PC-9 (cell line): ENCODE measurements around the gene P3H3. TPM values are rescaled to one million over a fixed set of nuclear protein-coding genes. Genes with fewer than 3 reads are reported as not detected.

ENCODE experiments used
- BruUV-seq: library from RNA; stranded (reverse); fragments of 400-500 nt; replicated peaks from 2 replicates; lab custom pipeline; 2021; lab: Mats Ljungman, UMichigan
- CTCF ChIA-PET: fragments of 300-600 bp; sonication (Branson Sonifier 250); formaldehyde crosslinking; loops from one replicate; lab custom pipeline; 2022; ENCODE audit warnings: antibody characterized with exemption; lab: Charles Lee
- POLR2A ChIA-PET: fragments of 300-600 bp; sonication (Branson Sonifier 250); formaldehyde crosslinking; loops from one replicate; lab custom pipeline; 2022; ENCODE audit warnings: antibody characterized with exemption; ENCODE audit not compliant: unreplicated experiment; lab: Charles Lee
- DNase-seq, 2 experiments: peaks; one replicate each; pipeline versions ENCODE4 v3.0.0 to v3.0.0-alpha.2; 2015 to 2022; ENCODE audit warnings: mixed read lengths in 1 of 2
- H2AFZ ChIP-seq: fragments of 200-600 bp; sonication (generic); 2 replicates; pipeline ENCODE4 v1.8.1; 2017; ENCODE audit warnings: antibody characterized with exemption
- H3F3A ChIP-seq: fragments of 200-600 bp; sonication (generic); 2 replicates; pipeline ENCODE4 v1.8.1; 2017; ENCODE audit warnings: antibody characterized with exemption, mild to moderate bottlenecking, low read depth; ENCODE audit not compliant: insufficient read depth
- H3K27ac ChIP-seq: fragments of 200-600 bp; sonication (generic); 2 replicates; pipeline ENCODE4 v1.6.1; 2016; ENCODE audit warnings: mixed run types
- H3K27me3 ChIP-seq: fragments of 200-600 bp; sonication (generic); 2 replicates; pipeline ENCODE4 v1.6.1; 2016; ENCODE audit warnings: low read depth, mixed run types; ENCODE audit not compliant: insufficient read depth
- H3K36me3 ChIP-seq: fragments of 200-600 bp; sonication (generic); 2 replicates; pipeline ENCODE4 v1.6.1; 2016; ENCODE audit warnings: low read depth, mixed run types
- H3K4me1 ChIP-seq: fragments of 200-600 bp; sonication (generic); replicated peaks from 2 replicates; pipeline ENCODE4 v1.6.1; 2016; ENCODE audit warnings: mixed run types; ENCODE audit not compliant: insufficient read depth
- H3K4me2 ChIP-seq: fragments of 200-600 bp; sonication (generic); 2 replicates; pipeline ENCODE4 v1.6.1; 2017; ENCODE audit warnings: mixed run types
- H3K4me3 ChIP-seq: fragments of 200-600 bp; sonication (generic); 2 replicates; pipeline ENCODE4 v1.6.1; 2016; ENCODE audit warnings: mixed run types
- H3K79me2 ChIP-seq: fragments of 200-600 bp; sonication (generic); 2 replicates; pipeline ENCODE4 v1.6.1; 2017; ENCODE audit warnings: low read depth, mixed run types
- H3K9me2 ChIP-seq: fragments of 200-600 bp; sonication (generic); 2 replicates; pipeline ENCODE4 v1.8.1; 2017; ENCODE audit warnings: mild to moderate bottlenecking; ENCODE audit not compliant: insufficient read depth
- H3K9me3 ChIP-seq: fragments of 200-600 bp; sonication (generic); 2 replicates; pipeline ENCODE4 v1.8.1; 2016; ENCODE audit warnings: low read depth; ENCODE audit not compliant: insufficient read depth
- H4K20me1 ChIP-seq: fragments of 200-600 bp; sonication (generic); 2 replicates; pipeline ENCODE4 v1.8.1; 2017; ENCODE audit not compliant: insufficient read depth
- EZH2 ChIP-seq: fragments of 200-600 bp; sonication (generic); IDR thresholded peaks from 2 replicates; pipeline ENCODE4 v1.8.0; 2017; ENCODE audit warnings: antibody characterized with exemption, low read depth
- intact Hi-C: fragments of 100-400 bp; cut with micrococcal nuclease; formaldehyde crosslinking; loops from one replicate; pipeline ENCODE4 v1.10.0; 2022; ENCODE audit not compliant: unreplicated experiment
- total RNA-seq: library from RNA; stranded (reverse); gene quantifications from 2 replicates; pipeline ENCODE4 v1.2.3, GENCODE V29; 2021
- TF ChIP-seq, protein P1 (sequence below): fragments of 200-600 bp; sonication (generic); conservative IDR thresholded peaks from 2 replicates; pipeline ENCODE4 v1.6.1; 2017; ENCODE audit warnings: mixed run types, antibody characterized with exemption, mild to moderate bottlenecking, moderate library complexity

P3H3 gene
- total RNA-seq, 1 experiment from 2014 or later = 0.52 TPM

DNA sequence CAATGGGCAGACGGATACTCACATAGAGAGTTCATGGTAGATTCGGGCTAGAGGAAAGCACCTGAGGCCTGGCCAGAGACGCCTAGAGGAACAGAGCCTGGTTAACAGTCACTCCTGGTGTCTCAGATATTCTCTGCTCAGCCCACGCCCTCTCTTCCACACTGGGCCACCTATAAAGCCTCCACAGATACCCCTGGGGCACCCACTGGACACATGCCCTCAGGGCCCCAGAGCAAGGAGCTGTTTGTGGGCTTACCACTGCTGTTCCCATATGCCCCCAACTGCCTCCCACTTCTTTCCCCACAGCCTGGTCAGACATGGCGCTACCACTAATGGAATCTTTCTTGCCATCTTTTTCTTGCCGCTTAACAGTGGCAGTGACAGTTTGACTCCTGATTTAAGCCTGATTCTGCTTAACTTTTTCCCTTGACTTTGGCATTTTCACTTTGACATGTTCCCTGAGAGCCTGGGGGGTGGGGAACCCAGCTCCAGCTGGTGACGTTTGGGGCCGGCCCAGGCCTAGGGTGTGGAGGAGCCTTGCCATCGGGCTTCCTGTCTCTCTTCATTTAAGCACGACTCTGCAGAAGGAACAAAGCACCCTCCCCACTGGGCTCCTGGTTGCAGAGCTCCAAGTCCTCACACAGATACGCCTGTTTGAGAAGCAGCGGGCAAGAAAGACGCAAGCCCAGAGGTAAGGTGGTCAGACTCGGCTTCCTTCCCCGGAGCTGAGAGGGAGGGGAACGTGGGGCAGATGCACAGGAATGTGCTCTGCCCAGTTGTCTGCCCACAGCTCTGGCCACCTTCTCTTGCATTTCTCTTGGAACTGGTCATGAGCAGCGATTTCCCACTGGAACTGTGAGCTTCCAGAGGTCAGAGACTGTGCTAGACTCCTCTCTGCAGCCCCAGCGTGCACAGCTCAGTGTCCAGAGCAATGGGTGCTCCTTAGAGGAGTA lies 39.0 kb upstream of the P3H3 start, which contains the start of gene CD4:
TSS of gene CD4 (plus strand) at position 557 of the 953 bp plus-strand sequence. CDS start 10,611 bp downstream, outside the sequence.
- H3K36me3 ChIP-seq = no peaks in the 10 kb centered on the region
- H3K4me1 ChIP-seq = no peaks in the 10 kb centered on the region
- no peaks in the 10 kb centered on the region for H3K9me3 ChIP-seq
- H3F3A ChIP-seq = 0 out of 2 replicates have a peak, but pooled peaks cover 2% of the 10 kb centered on the region
- H3K4me2 ChIP-seq = no peak within 1 kb of the TSS
- DNase-seq = peak in 1 of 2 experiments; percentile 37
- ChIA-PET CTCF (interaction anchor here (1.1 kb wide), 1 partner anchor 36 kb away, joined by 4 read pairs; the partner anchor contains the start of gene MLF2), POLR2A (interaction anchor here (0.5 to 1.1 kb wide), 3 partner anchors 65 to 185 kb away, joined by 3 read pairs; partner anchors contain the start of gene COPS7A)
- peaks cover 25% of the 10 kb centered on the region; the same call in 1 of the 2 replicates for H3K27me3 ChIP-seq
- H2AFZ ChIP-seq = no peak within 1 kb of the TSS
- BruUV-seq = no TSS peak
- intact Hi-C loops = no loop called here
- no peak within 1 kb of the TSS for H3K27ac ChIP-seq
- no peaks in the 10 kb centered on the region for H3K9me2 ChIP-seq
- TF ChIP-seq EZH2 = no peak
- TF ChIP-seq, protein P1, sequence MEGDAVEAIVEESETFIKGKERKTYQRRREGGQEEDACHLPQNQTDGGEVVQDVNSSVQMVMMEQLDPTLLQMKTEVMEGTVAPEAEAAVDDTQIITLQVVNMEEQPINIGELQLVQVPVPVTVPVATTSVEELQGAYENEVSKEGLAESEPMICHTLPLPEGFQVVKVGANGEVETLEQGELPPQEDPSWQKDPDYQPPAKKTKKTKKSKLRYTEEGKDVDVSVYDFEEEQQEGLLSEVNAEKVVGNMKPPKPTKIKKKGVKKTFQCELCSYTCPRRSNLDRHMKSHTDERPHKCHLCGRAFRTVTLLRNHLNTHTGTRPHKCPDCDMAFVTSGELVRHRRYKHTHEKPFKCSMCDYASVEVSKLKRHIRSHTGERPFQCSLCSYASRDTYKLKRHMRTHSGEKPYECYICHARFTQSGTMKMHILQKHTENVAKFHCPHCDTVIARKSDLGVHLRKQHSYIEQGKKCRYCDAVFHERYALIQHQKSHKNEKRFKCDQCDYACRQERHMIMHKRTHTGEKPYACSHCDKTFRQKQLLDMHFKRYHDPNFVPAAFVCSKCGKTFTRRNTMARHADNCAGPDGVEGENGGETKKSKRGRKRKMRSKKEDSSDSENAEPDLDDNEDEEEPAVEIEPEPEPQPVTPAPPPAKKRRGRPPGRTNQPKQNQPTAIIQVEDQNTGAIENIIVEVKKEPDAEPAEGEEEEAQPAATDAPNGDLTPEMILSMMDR = no peak
- no peak within 1 kb of the TSS for H3K4me3 ChIP-seq
- H3K79me2 ChIP-seq = no peaks in the 10 kb centered on the region
- H4K20me1 ChIP-seq = no peaks in the 10 kb centered on the region

DNA sequence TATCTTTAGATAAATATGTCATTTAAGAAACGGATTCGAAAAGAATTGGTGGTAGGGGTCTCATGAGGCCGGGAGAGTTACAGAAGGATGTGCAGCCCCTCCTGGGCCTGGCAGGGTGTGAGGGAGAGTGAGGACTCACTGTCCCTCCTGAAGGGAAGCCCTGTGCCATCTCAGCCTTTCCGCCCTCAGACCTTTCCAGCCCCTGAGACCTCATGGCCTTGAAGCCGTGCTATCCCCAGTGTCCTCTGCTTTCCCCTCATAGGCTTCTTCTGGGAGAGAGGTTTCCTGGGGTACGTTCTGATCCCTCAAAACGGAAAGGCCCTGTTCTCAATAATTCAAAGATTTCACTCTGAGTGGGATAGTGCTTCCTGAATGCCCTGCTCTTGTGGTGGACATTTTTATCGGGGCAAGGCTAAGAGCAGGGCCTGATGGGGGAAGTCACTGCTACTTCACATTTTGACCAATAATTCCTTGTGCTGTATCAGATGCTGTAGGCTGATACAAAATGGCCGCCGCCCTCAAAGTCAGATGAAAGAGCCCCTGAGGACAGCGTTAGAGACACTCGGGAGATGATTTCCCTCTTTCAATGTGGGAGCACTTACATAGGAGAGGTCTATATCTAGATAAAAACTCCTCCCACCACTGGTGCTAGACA lies 37.6 kb upstream of the P3H3 start:
- TF ChIP-seq, protein P1 = no peak
- no peak for TF ChIP-seq EZH2
- H4K20me1 ChIP-seq = no peaks in the 10 kb centered on the region
- no peaks in the 10 kb centered on the region for H3K9me3 ChIP-seq
- H3K36me3 ChIP-seq = no peaks in the 10 kb centered on the region
- H3K27me3 ChIP-seq = peaks cover 39% of the 10 kb centered on the region
- intact Hi-C loops = no loop called here
- no peak for DNase-seq
- 0 out of 2 replicates have a peak, but pooled peaks cover 2% of the 10 kb centered on the region for H3F3A ChIP-seq
- ChIA-PET CTCF (no interaction called here), POLR2A (interaction anchor here (0.6 kb wide), 1 partner anchor 25 kb away, joined by 4 read pairs; the partner anchor contains the start of gene PTMS)
- H2AFZ ChIP-seq = no peak overlapping the region
- no TSS peak for BruUV-seq
- H3K4me3 ChIP-seq = no peak overlapping the region
- H3K4me2 ChIP-seq = no peak overlapping the region
- H3K79me2 ChIP-seq = no peaks in the 10 kb centered on the region
- no peaks in the 10 kb centered on the region for H3K9me2 ChIP-seq
- no peak overlapping the region for H3K27ac ChIP-seq
- no peaks in the 10 kb centered on the region for H3K4me1 ChIP-seq

DNA sequence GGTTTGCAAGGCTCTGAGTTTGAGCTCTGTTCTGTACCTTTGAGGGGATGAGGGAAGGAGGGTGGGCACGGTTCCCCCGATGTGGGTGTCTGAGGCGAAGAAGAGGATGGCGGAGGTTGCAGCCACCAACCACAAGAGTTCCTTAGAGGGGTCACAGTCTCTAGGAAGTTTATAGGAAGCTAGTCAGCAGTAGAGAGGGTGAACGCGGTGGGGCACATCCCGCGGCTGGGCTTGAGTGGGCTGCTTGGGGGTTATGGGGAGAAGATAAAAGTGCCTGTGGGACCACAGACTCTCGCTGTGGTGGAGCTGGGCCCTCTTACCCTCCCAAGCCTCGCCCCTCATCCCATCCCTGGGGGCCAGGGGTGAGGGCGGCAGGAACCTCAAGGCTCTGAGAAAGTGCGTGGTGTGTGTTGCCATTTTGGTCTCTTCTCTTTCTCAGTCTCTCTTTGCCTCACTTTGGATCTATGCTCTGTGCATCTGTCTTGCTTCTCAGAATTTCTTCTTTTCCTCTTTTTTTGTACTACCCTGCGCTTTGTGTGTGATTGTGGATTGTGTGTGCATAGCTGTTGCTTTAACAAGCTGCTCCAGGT lies 36.2 kb upstream of the P3H3 start:
- Histone ChIP-seq H3K27ac (no peak overlapping the region), H3K9me3 (no peaks in the 10 kb centered on the region)

More for the DNA sequence above, 36.2 kb upstream of the P3H3 start:
- Histone ChIP-seq H3K27me3 (peaks cover 52% of the 10 kb centered on the region), H3K4me3 (no peak overlapping the region), H3K4me1 (no peaks in the 10 kb centered on the region), H3K9me2 (no peaks in the 10 kb centered on the region), H3K36me3 (no peaks in the 10 kb centered on the region), H3F3A (0 out of 2 replicates have a peak, but pooled peaks cover 2% of the 10 kb centered on the region), H3K4me2 (no peak overlapping the region), H2AFZ (no peak overlapping the region), H3K79me2 (no peaks in the 10 kb centered on the region), H4K20me1 (no peaks in the 10 kb centered on the region)
- CTCF ChIA-PET = no interaction called here
- BruUV-seq = no TSS peak
- intact Hi-C loops = no loop called here
- POLR2A ChIA-PET = interaction anchor here (0.7 to 0.8 kb wide), 2 partner anchors 355 to 545 kb away, joined by 3 to 8 read pairs; no protein-coding TSS in a partner anchor
- no peak for DNase-seq
- TF ChIP-seq, protein P1 = no peak
